GM18511 (cell line): ENCODE results near the gene FIS1.
A peak's percentile ranks its signal among the peaks of the same experiment; 100 is the strongest.
"Not testable (repeated sequence)": the region's sequence is repeated elsewhere in the genome, so short reads cannot be mapped to it uniquely, and the experiment has no call there.

Experiments used
- ATAC-seq: cut with Tn5 transposase; IDR thresholded peaks from one replicate; pipeline ENCODE4 v1.9.1; 2021; ENCODE audit warnings: mild to moderate bottlenecking, moderate library complexity; ENCODE audit not compliant: unreplicated experiment

FIS1 gene

DNA sequence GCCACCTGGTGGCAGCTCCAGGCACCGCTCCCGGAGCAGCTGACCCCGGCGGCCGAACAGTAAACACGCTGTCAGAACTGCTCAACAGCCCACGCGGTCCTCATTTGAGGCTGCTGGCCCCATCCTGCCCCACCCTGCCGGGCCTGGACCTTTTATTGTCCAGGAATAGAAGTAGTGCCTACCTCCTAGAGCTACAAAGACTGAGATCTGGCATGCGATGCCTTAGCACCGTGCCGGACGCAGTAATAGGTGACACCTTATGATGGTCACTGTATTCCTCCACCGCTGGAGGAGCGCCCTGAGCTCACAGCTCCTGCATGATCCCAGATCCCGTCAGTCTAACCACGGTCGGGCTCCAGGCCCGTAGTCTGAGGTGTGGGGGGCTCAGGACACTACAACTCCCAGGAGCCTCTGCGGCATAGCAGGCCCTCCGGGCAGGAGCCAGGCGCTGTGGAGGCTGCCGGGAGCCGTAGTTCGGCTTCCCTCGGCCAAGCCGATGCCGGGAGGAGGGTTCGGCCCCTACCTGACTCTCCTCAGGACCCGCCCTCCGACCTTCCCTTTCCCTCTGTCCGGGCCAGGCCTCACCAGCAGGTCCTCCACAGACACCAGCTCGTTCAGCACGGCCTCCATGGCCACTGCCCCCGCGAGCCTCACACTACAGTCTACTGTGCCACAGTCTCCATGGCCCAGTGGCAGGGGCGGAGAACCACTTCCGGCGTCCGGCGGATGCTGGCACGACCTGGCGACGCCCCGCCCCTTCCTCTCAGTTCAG is at the start of gene FIS1:
Gene FIS1, minus strand, starts transcription at position 707 of the 772 bp plus-strand sequence. Its CDS starts 77 bp downstream, at position 630.
- peak; percentile 96 for ATAC-seq

DNA sequence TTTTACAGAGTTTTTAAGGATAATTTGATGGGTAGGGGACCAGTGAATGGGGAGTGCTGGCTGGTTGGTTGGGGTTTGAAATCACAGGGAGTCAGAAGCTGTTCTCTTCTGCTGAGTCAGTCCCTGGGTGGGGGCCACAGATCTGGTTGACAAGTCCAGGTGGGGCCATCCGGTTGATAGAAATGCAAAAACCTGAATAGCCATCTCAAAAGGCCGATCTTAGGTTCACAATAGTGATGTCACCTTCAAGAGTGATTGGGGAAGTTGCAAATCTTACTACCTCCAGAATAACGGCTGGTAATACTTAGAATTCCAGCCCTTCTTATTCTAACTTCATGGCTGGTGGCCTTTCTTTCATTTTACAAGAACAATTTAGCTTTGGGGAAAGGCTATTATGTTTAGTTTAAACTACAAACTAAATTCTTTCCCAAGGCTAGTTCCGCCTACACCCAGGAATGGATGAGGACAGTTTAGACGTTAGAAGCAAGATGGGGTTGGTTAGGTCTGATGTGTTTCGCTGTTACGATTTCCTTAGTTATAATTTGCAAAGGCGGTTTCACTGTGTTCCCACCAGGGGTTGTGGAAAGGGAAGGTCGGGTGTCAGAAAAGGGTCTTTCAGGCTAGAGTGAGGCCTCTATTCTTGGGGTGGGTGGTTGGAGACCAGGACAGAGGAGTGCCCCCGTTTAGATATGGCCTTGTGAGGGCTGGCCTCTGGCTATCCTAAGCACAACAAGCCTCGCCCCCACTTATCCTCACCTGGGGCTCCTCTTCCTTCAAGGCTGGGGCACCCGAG is 49.4 kb upstream of the FIS1 start:
- ATAC-seq: no peak

DNA sequence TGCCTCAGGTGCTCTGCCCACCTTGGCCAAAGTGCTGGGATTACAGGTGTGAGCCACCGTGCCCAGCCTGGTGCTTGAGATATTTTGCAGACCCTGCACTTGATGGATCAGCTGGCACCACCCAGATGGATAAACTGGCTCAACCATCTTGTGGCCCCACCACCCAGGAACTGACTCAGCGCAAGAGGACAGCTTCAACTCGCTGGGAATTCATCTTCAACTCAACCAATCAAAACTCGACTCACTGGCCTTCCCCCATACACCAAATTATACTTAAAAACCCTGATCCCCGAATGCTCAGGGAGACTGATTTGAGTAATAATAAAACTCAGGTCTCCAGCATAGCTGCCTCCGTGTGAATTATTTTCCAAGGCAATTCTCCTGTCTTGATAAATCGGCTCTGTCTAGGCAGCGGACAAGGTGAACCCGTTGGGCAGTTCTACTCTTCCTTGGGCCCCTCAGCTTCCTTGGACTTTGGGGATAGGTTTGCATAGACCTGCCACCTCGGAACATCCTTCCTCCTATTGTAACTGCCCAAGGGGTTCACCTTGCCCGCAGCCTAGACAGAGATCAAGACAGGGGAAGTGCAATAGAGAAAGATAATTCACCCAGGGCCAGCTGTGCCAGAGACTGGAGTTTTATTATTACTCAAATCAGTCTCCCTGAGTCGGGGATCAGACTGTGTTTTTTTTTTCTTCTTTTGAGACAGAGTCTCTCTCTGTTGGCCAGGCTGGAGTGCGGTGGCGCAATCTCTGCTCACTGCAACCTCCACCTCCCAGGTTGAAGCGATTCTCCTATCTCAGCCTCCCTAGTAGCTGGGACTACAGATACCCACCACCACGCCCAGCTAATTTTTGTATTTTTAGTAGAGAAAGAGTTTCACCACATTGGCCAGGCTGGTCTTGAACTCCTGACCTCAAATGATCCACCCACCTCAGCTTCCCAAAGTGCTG is 48.5 kb upstream of the FIS1 start:
- ATAC-seq: not testable (repeated sequence)

DNA sequence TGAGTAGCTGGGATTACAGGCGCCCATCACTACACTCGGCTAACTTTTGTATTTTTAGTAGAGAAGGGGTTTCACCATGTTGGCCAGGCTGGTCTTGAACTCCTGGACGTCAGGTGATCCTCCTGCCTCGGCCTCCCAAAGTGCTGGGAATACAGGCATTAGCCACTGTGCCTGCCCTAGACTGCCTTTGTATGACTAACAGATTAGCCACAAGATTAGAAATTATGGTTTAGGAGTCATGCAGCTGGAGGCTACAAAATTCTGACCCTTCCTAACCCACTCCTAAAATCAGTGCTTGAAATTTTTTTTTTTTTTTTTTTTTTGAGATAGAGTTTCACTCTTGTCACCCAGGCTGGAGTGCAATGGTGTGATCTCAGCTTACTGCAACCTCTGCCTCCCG is 47.7 kb upstream of the FIS1 start:
- not testable (repeated sequence) for ATAC-seq

GRCh38 chr7:101290186-101291037 is 45.5 kb upstream of the FIS1 start:
- ATAC-seq: not testable (repeated sequence)

DNA sequence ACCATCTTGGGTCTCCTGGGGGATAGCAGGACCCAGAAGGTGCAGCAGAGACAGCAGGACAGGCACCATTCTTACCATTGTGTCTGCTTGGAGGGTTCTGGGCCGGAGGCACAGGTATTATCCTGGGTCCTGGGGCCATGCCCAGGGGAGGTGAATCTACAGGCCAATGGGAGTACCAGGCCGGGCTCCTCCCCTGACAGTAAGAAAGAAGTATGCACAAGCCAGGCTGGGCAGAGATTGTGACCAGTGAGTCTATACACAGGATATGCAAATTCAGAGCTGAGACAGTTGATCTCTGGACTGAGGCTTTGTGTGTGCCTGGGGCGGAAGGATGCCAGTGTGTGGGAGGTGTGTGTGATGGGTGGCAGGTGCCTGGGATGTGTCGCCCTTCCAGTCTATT is 44.8 kb upstream of the FIS1 start:
- peak; percentile 92 for ATAC-seq

- ATAC-seq: no peak
Observed at GRCh38 chr7:101288439-101288838, 43.6 kb upstream of the FIS1 start.

- ATAC-seq: no peak
Observed at GRCh38 chr7:101287032-101287431, 42.2 kb upstream of the FIS1 start.

DNA sequence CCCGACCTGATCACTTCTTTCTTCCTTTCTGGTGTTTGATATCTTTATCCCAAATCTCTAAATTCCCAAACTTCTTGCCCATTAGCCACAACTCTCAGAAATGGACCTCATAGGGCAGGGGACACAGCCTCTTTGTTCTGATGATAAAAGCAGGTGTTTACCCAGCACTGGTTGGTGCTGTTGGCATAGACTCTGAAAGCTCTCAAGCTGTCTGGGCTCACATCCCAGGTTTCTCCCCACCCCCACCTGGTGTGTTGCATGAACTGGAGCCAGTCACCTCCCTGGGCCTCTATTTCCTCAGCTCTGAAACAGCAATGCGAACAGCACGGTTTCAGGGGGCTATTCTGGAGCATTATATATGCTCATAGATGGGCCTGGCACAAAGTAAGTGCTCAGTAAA is 41.0 kb upstream of the FIS1 start:
- not testable (repeated sequence) for ATAC-seq

DNA sequence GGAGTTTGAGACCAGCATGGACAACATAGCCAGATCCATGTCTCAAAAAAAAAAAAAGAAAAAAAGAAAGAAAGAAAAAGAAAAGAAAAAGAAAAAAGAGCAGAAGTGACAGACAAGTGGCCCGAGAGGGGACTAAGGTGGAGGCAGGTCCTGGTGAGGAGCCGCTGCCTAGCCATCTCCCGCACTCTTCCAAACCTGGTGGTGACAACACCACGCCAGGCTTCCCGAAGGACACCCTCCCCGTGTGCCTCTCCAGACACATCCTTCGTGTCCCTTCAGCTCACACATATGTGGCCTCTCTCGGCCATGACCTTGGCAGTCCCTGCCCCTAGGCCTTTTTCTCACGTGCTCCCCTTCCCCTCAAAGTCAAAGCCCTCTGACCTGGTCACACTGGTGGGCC is 40.3 kb upstream of the FIS1 start:
- ATAC-seq: no peak

DNA sequence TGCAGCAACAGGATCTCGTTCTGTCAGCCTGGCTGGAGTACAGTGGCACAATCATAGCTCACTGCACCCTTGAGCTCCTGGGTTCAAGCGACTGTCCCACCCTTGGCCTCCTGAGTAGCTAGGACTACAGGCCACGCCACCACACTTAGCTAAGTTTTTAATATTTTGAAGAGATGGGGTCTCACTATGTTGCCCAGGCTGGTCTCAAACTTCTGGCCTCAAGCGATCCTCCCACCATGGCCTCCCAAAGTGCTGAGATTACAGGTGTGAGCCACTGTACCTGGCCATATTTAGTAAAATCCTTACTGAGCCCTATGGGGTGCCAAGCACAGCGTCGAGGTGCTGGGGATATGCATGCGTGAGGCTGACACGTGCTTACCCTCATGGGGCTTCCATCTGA is 36.0 kb upstream of the FIS1 start:
- ATAC-seq: not testable (repeated sequence)

GRCh38 chr7:101278461-101279292 is 33.8 kb upstream of the FIS1 start:
- ATAC-seq: no peak

DNA sequence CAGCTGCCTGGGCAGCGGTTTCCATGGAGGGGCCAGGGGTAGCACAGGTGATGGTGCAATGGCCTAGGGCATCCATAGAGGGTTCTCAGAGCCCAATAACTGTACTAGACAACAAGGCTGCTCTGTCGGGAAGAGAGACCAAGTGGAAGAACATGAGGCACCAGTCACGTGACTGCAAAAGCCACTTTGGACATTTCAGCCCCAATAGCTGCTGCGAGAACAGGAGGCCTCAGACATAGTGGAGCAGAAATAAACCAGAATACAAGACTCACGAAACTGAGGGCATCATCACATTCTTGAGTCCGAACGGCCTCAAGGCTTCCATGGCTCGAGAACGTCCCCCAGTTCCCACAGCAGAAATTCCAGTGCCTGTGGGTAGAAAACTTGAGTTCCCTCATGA is 32.3 kb upstream of the FIS1 start:
- no peak for ATAC-seq

GRCh38 chr7:101273206-101273605 is 28.3 kb upstream of the FIS1 start:
- no peak for ATAC-seq

DNA sequence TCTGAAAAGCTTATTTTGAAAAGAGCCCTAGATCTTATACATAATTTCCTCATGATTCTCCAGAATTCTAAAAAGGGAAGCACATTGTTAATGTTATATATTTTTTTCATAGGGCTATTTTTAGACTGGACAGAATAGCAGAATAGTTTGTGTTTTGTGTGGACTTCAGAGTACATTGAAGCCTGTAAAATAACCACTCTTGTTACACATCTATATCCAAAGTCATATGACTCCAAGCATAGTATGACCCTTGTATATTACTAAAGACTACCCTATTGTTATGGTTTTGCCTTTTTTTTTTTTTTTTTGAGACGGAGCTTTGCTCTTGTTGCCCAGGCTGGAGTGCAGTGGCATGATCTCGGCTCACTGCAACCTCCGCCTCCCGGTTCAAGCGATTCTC is 26.1 kb upstream of the FIS1 start:
- no peak for ATAC-seq

DNA sequence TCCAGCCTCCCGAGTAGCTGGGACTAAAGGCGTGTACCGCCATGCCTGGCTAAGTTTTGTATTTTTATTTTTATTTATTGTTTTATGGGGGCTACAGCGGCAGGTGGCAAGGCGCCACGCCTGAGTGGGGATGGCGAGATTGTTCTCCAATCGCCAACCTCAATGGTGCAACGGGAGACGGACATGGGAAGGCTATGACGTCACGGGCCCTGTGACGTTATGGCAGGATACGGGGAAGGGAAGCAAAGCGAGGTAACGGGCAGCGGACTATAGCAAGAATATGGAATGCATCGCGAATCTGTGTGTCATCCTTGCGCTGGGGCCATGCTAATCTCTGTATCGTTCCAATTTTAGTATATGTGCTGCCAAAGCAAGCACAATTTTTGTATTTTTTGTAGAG is 24.8 kb upstream of the FIS1 start:
- ATAC-seq: no peak

DNA sequence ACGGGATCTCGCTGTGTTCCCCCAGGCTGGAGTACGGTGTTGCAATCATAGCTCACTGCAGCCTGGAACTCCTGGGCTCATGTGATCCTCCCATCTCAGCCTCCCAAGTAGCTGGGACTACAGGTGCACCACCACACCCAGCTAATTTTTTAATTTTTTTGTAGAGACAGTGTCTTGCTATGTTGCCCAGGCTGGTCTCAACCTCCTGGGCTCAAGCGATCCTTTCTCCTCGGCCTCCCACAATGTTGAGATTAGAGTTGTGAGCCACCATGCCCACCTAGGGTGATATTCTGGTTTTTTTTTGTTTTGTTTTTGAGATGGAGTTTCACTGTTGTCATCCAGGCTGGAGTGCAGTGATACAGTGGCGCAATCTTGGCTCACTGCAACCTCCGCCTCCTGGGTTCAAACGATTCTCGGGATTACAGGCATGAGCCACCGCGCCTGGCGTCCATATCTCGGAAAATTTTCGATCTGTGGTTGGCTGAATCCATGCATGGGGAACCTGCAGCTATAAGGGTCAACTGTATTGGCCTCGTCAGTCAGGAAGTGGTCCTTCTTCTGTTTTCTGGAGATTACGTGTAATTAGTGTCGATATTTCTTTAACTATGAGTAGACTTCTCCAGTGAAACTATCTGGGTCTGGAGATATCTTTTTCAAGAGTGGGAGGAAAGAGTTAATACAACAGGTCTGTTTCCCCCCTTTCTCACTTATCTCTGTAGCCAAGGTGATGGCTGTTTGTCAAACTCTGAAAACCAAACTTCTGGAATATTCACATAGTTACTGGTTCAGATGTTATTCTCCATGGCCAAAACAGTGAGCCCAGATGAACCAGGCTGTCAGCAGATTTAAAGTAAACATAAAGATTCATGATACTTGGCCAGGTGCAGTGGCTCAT is 21.0 kb upstream of the FIS1 start:
- no peak for ATAC-seq

- not testable (repeated sequence) for ATAC-seq
Observed at GRCh38 chr7:101264102-101264706, 19.3 kb upstream of the FIS1 start.
